GM12801 (cell line): Measurements from ENCODE around the gene NPAS3.

Experiments used
- CTCF ChIP-seq: IDR thresholded peaks from one replicate; pipeline ENCODE4 v1.5.1; 2011; ENCODE audit warnings: control low read depth; ENCODE audit not compliant: insufficient read length; ENCODE audit errors: extremely low read depth

NPAS3 gene

GRCh38 chr14:33564774-33565630 lies 626.3 kb downstream of the NPAS3 start:
- no peak for TF ChIP-seq CTCF

GRCh38 chr14:33566082-33566481 lies 627.4 kb downstream of the NPAS3 start:
- TF ChIP-seq CTCF = no peak

GRCh38 chr14:33567023-33567728 lies 628.5 kb downstream of the NPAS3 start:
- no peak for TF ChIP-seq CTCF

GRCh38 chr14:33567731-33568130 lies 629.1 kb downstream of the NPAS3 start:
- TF ChIP-seq CTCF = no peak

GRCh38 chr14:33568935-33569579 lies 630.4 kb downstream of the NPAS3 start:
- no peak for TF ChIP-seq CTCF

GRCh38 chr14:33569821-33570687 lies 631.4 kb downstream of the NPAS3 start:
- no peak for TF ChIP-seq CTCF
